ENCODE data around the gene SEMA5A. TPM values are rescaled to one million over a fixed set of nuclear protein-coding genes. Genes with fewer than 3 reads are reported as not detected.

Gene SEMA5A
- polyA plus RNA-seq, 1 of the 3 experiments (the other 2 are of a cell fraction) = 0.58 TPM

DNA sequence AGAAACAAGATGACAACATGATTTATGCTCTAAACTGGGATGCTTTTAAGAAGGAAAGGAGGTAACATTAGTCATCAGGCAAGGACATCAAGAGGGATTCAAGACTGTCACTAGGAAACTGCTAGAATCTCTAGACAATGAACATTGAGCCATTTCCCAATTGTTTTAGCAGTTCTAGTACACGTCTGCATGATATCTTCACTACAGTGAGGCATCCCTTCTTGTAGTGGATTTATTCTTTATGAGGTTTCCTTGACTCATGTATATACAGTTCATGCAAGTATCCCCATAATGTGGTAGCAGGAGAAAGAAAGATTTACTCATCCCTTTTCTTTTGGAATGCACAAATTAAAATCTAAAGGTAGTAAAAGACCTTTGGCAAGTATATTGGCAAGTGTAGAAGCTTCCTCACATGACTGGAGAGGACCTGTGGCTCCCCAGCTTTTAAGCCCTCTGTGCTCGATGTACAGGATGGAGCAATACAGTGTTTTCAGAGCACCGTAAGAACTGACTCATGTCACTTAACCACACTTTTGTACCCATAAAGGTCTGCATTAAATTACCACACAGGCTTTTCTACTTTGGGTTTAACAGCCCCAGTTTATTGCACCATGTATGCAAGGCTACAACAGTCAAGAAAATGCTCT, 335.9 kb downstream of the SEMA5A start (continued):
- no peak for TF ChIP-seq NRF1 (IDR thresholded peaks at IDR 0.05; ENCODE audit: low read depth, low read length)
- TF ChIP-seq, protein P1, sequence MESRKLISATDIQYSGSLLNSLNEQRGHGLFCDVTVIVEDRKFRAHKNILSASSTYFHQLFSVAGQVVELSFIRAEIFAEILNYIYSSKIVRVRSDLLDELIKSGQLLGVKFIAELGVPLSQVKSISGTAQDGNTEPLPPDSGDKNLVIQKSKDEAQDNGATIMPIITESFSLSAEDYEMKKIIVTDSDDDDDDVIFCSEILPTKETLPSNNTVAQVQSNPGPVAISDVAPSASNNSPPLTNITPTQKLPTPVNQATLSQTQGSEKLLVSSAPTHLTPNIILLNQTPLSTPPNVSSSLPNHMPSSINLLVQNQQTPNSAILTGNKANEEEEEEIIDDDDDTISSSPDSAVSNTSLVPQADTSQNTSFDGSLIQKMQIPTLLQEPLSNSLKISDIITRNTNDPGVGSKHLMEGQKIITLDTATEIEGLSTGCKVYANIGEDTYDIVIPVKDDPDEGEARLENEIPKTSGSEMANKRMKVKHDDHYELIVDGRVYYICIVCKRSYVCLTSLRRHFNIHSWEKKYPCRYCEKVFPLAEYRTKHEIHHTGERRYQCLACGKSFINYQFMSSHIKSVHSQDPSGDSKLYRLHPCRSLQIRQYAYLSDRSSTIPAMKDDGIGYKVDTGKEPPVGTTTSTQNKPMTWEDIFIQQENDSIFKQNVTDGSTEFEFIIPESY (IDR thresholded peaks at IDR 0.05; ENCODE audit: borderline replicate concordance, low read depth) = no peak
- no peak for TF ChIP-seq TAF1 (IDR thresholded peaks at IDR 0.05; ENCODE audit: borderline replicate concordance, low read depth, low read length)
- TF ChIP-seq FOSL2 (IDR thresholded peaks at IDR 0.05; ENCODE audit: borderline replicate concordance, low read depth) = no peak

DNA sequence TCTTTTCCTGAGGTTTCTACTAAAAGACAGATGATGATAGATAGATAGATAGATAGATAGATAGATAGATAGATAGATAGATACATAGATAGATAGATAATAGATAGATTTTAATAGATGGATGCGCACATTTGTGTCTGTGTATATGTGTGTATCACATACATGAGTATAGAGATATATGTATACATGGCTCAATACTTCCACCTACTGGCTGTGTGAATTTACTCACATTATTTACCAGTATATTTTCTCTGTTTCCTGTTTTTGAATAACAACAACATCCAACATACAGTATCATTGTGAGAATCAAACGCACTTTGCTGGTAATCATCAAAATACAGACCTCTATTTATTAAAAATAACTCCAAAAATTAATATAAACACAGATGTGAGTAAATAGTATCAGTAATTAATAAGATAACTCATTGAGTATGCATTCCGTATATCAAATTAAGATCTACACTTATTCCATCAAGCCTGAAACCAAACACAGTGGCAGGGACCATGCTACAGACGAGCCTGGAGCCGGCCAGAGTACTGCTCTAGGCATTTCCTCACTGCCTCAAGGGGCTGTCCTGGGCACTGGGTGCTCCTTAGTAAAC, 338.0 kb downstream of the SEMA5A start:
- Histone ChIP-seq H3K79me2 (ENCODE audit: insufficient read depth) (no peaks in the 10 kb centered on the region), H2AFZ (ENCODE audit: low read depth) (no peak overlapping the region), H3K27ac (ENCODE audit: low read depth in 2 of 2, low read length in 1 of 2) (no peak overlapping the region), H3K27me3 (ENCODE audit: insufficient read depth) (no peaks in the 10 kb centered on the region), H4K20me1 (ENCODE audit: insufficient read depth) (no peaks in the 10 kb centered on the region), H3K4me2 (no peak overlapping the region), H3K9ac (no peak overlapping the region), H3K9me3 (no peaks in the 10 kb centered on the region), H3K4me3 (ENCODE audit: low read depth in 2 of 2, low read length in 1 of 2) (no peak overlapping the region; a peak in 1 of 4 replicates), H3K4me1 (ENCODE audit: control insufficient read depth in 1 of 2, insufficient read depth in 2 of 2, low read depth in 1 of 2, low read length in 1 of 2) (no peaks in the 10 kb centered on the region), H3K36me3 (replicated peaks in 1 of 2; ENCODE audit: control insufficient read depth in 1 of 2, insufficient read depth in 2 of 2, low read length in 1 of 2) (no peaks in the 10 kb centered on the region), H3K9me2 (no peaks in the 10 kb centered on the region), H3F3A (replicated peaks; ENCODE audit: insufficient read depth) (peaks cover 4% of the 10 kb centered on the region)
- peak; percentile 32 for DNase-seq
- TF ChIP-seq RAD21 (IDR thresholded peaks at IDR 0.05; ENCODE audit: low read length) (peak; percentile 84), SMC3 (IDR thresholded peaks at IDR 0.05; ENCODE audit: low read depth, low read length) (peak; percentile 69), ELF1 (IDR thresholded peaks at IDR 0.05) (no peak), RXRA (IDR thresholded peaks at IDR 0.05; ENCODE audit: borderline replicate concordance, low read depth) (no peak)
- TF ChIP-seq, protein P2, sequence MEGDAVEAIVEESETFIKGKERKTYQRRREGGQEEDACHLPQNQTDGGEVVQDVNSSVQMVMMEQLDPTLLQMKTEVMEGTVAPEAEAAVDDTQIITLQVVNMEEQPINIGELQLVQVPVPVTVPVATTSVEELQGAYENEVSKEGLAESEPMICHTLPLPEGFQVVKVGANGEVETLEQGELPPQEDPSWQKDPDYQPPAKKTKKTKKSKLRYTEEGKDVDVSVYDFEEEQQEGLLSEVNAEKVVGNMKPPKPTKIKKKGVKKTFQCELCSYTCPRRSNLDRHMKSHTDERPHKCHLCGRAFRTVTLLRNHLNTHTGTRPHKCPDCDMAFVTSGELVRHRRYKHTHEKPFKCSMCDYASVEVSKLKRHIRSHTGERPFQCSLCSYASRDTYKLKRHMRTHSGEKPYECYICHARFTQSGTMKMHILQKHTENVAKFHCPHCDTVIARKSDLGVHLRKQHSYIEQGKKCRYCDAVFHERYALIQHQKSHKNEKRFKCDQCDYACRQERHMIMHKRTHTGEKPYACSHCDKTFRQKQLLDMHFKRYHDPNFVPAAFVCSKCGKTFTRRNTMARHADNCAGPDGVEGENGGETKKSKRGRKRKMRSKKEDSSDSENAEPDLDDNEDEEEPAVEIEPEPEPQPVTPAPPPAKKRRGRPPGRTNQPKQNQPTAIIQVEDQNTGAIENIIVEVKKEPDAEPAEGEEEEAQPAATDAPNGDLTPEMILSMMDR (IDR thresholded peaks at IDR 0.05) = peak; percentile 79
- TF ChIP-seq, protein P3, sequence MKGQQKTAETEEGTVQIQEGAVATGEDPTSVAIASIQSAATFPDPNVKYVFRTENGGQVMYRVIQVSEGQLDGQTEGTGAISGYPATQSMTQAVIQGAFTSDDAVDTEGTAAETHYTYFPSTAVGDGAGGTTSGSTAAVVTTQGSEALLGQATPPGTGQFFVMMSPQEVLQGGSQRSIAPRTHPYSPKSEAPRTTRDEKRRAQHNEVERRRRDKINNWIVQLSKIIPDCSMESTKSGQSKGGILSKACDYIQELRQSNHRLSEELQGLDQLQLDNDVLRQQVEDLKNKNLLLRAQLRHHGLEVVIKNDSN (IDR thresholded peaks at IDR 0.05; ENCODE audit: borderline replicate concordance, low read depth) = no peak
- 28% methylated on average over 5 of the region's 5 CpGs for WGBS (ENCODE audit: low lambda C conversion rate)
- ChIA-PET CTCF (interaction anchor here (0.7 to 1.6 kb wide), 18 partner anchors 8 to 1452 kb away, joined by 3 to 11 read pairs (median 4); no protein-coding TSS in a partner anchor), POLR2A (no interaction called here)
